Adipose tissue (tissue), 3 donors: ENCODE results near the gene PIP4K2C. TPM values are rescaled to one million over a fixed set of nuclear protein-coding genes. Genes with fewer than 3 reads are reported as not detected.
A peak's percentile ranks its signal among the peaks of the same experiment; 100 is the strongest.

ENCODE experiments used
- H3K27ac ChIP-seq: one replicate; pipeline ENCODE4 v1.5.1; 2013; ENCODE audit warnings: low read depth, low read length
- whole genome bisulfite sequencing, 3 donors: extraction: QIAGEN DNeasy Blood & Tissue Kit; methylation state at CpG; one replicate each; pipeline ENCODE4 v1.1.7; 2013; 5-methylcytosine and 5-hydroxymethylcytosine counted together
- polyA plus RNA-seq, 3 donors: library from polyadenylated mRNA; stranded (reverse); fragments of 200-250 nt; gene quantifications; one replicate each; pipeline ENCODE4 v1.2.3, GENCODE V29; 2013
- donor health status: healthy with polysubstance abuse.
- donor health status: Bipolar disorder and iron deficiency.
- donor health status: healthy.

The PIP4K2C gene
- polyA plus RNA-seq, 3 donors: 8.8 to 10.2 (median 10.1) TPM

GRCh38 chr12:57603815-57604453 is 12.9 kb downstream of the PIP4K2C start:
- 22 to 30% (median 23%) methylated on average over 6 of the region's 6 CpGs for WGBS, 3 donors
- no peak overlapping the region for H3K27ac ChIP-seq

DNA sequence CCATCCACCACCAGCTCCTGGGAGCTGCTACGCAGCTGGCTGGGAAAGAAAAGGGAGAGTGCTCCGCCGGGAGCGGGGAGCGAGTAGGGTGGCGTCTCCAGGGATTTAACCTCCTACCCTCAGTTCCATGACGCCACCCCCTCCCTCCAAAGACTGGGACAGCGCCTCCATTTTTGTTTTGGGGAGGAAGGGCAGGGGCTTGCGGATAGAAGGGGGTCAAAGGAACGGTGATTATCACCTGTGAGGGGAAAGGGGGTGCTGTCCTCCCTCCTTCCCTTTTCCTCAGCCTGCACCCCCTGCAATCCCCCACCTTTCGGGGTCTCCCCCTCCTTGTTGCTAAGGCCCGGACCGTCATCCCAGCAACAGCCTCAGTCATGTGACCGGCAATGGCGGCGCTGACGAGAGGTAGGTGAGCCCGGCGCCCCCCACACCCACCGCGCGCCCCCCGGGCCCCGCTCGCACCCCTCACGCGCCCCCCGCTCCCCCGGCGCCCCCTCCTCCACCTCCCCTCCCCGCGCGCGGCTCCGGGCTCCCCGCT is 13.5 kb downstream of the PIP4K2C start, which contains the start of gene DTX3:
Gene DTX3, plus strand, starts transcription at position 371 of the 538 bp plus-strand sequence. CDS start 1,694 bp downstream, outside the sequence.
- 2 to 4% (median 3%) methylated on average over 22 to 36 of the region's 36 CpGs for WGBS, 3 donors
- H3K27ac ChIP-seq: peak within 1 kb of the TSS; percentile 7

DNA sequence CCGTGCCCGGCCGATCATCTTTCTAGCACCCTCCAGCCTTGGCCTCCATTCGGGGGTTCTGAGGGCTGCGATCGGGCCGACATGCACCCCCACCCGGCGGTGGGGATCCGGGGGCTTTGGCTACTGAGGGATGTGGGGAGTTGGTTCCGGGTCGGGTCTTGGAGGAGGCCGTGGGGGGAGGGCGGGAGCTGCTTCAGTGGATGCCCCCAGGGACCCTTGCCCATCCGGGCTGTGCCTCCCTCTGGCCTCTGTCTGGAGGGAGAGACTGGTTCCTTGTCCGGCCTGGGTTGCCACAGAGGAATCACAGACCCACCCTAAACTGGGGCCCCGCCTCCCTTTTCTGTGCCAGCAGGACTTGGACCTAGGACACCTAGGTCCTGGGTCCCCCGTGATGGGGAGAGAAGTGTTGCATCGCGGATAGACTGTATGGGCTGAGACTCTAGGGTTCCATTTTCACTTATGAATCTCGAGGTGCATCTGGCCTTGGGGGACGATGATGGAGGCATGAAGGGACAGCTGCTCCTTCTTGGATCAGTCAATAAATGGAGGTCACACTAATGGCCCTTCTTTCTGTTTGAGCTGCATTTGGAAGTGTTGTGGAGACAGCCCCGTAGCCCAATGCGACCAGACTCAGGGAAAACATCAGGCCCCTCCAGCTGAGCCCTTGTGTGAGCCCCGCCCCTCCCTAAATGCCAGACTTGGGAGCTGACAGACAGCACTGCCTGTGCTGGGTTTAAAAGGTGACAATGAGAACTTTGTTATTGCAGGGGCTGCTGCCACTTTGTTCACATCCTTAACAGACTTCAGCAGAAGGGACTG is 14.2 kb downstream of the PIP4K2C start:
- 8 to 11% (median 11%) methylated on average over 22 to 25 of the region's 25 CpGs for WGBS, 3 donors
- H3K27ac ChIP-seq: peak overlapping the region; percentile 7

DNA sequence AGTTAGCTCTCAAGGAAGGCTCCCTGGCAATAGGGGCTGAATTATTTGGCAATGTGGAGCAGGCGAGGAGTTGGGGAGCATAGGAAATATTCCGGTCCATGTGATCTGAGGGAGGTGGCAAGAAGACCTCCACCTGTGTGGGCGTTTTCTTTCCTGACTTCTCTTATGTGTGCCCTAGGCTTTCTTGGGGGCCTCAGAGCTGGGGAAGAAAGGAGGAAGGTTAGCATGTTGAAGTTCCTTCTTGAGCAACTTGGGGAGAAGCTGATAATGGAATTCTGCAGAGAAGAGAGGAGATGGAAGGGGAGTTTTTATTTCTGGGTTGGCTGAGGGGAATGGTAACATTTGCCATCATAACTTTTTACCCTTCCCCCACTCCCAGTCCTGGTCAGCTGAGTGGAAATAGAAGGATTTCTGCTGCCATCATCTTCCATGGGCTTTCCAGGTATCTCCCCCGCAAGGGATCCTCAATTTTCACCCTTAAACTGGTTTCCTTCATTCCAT is 14.9 kb downstream of the PIP4K2C start:
- H3K27ac ChIP-seq: no peak overlapping the region
- 73 to 79% (median 75%) methylated on average over 4 of the region's 4 CpGs for WGBS, 3 donors

DNA sequence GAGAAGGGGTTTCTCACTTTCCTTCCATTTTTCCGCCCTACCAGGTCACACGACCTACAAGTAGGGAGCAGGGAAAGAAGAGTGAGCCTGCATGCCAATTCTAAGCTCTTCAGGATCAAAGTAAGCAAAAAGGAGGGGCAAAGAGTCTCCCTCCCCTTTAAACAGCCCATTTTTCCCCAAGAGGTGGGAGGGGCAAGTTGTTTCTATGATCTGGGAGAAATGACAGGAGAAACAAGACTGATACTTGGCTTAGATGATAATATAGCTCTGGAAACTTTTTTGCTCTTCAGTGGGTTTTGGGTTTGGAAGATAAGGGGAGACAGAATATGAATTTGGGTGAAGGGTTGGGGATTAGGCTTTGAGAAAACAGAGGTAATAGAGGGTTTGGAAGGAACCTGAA is 15.4 kb downstream of the PIP4K2C start:
- H3K27ac ChIP-seq: no peak overlapping the region
- 66 to 81% (median 66%) methylated on average over 2 of the region's 2 CpGs for WGBS, 3 donors

- WGBS, 3 donors: 87 to 98% (median 88%) methylated on average over 11 of the region's 11 CpGs
- no peak overlapping the region for H3K27ac ChIP-seq
Observed at GRCh38 chr12:57606821-57607220, 15.8 kb downstream of the PIP4K2C start.

GRCh38 chr12:57607958-57608663 is 17.1 kb downstream of the PIP4K2C start:
- no peak overlapping the region for H3K27ac ChIP-seq
- 85 to 88% (median 87%) methylated on average over 12 of the region's 12 CpGs for WGBS, 3 donors

GRCh38 chr12:57609101-57609780 is 18.2 kb downstream of the PIP4K2C start:
- no peak overlapping the region for H3K27ac ChIP-seq
- WGBS, 3 donors: 53 to 76% (median 59%) methylated on average over 19 of the region's 19 CpGs

GRCh38 chr12:57609781-57610553 is 19.0 kb downstream of the PIP4K2C start:
- whole genome bisulfite sequencing, 3 donors: 26 to 38% (median 29%) methylated on average over 31 to 34 of the region's 34 CpGs
- H3K27ac ChIP-seq: no peak overlapping the region

GRCh38 chr12:57610554-57611107 is 19.6 kb downstream of the PIP4K2C start:
- no peak overlapping the region for H3K27ac ChIP-seq
- 4 to 8% (median 4%) methylated on average over 29 of the region's 29 CpGs for WGBS, 3 donors

GRCh38 chr12:57611108-57611826 is 20.3 kb downstream of the PIP4K2C start, which contains the start of gene ARHGEF25:
Gene ARHGEF25, plus strand, starts transcription at chr12:57611435. Its CDS starts 460 bp downstream, at chr12:57611895.
- 1% methylated on average over 16 to 55 of the region's 55 CpGs for WGBS, 3 donors
- H3K27ac ChIP-seq: no peak within 1 kb of the TSS

- 11 to 22% (median 12%) methylated on average over 20 to 23 of the region's 23 CpGs for WGBS, 3 donors
- no peak overlapping the region for H3K27ac ChIP-seq
Observed at GRCh38 chr12:57611827-57612710, 21.1 kb downstream of the PIP4K2C start.

- WGBS, 3 donors: 81 to 90% (median 86%) methylated on average over 10 of the region's 10 CpGs
- no peak overlapping the region for H3K27ac ChIP-seq
Observed at GRCh38 chr12:57612711-57613426, 21.9 kb downstream of the PIP4K2C start.

GRCh38 chr12:57613427-57614109 is 22.6 kb downstream of the PIP4K2C start:
- H3K27ac ChIP-seq: no peak overlapping the region
- WGBS, 3 donors: 83% methylated on average over 10 of the region's 10 CpGs
